Activated CD4-positive, alpha-beta T cell treated with anti-CD3 and anti-CD28 coated beads for 4 hours (primary cell): ENCODE measurements around the gene DLEC1.
"Not testable (repeated sequence)": the region's sequence is repeated elsewhere in the genome, so short reads cannot be mapped to it uniquely, and the experiment has no call there.

ENCODE experiments used
- DNase-seq, 2 donors: peaks; one replicate each; pipeline ENCODE4 v3.0.0-alpha.2; 2020

Gene DLEC1

GRCh38 chr3:38039899-38040261 lies 872 bp downstream of the DLEC1 start:
- DNase-seq = peak; percentile 43 to 51

GRCh38 chr3:38040401-38040800 lies 1.4 kb downstream of the DLEC1 start:
- DNase-seq = no peak

- DNase-seq = no peak
Measured at GRCh38 chr3:38043486-38043885, 4.5 kb downstream of the DLEC1 start.

GRCh38 chr3:38046027-38046426 lies 7.0 kb downstream of the DLEC1 start:
- DNase-seq = no peak

GRCh38 chr3:38046821-38047220 lies 7.8 kb downstream of the DLEC1 start:
- no peak for DNase-seq

- DNase-seq = no peak
Measured at GRCh38 chr3:38047896-38048295, 8.9 kb downstream of the DLEC1 start.

- DNase-seq = no peak
Measured at GRCh38 chr3:38049358-38050126, 10.5 kb downstream of the DLEC1 start.

GRCh38 chr3:38051131-38051530 lies 12.1 kb downstream of the DLEC1 start:
- no peak for DNase-seq

- not testable (repeated sequence) for DNase-seq
Measured at GRCh38 chr3:38053286-38053685, 14.3 kb downstream of the DLEC1 start.

GRCh38 chr3:38053813-38054498 lies 14.9 kb downstream of the DLEC1 start:
- DNase-seq = not testable (repeated sequence)

GRCh38 chr3:38054499-38055001 lies 15.5 kb downstream of the DLEC1 start:
- DNase-seq = no peak

GRCh38 chr3:38059148-38059547 lies 20.1 kb downstream of the DLEC1 start:
- no peak for DNase-seq

GRCh38 chr3:38059591-38059990 lies 20.6 kb downstream of the DLEC1 start:
- DNase-seq = no peak

- no peak for DNase-seq
Measured at GRCh38 chr3:38062809-38063208, 23.8 kb downstream of the DLEC1 start.

GRCh38 chr3:38064453-38064852 lies 25.4 kb downstream of the DLEC1 start:
- DNase-seq = not testable (repeated sequence)

- DNase-seq = no peak
Measured at GRCh38 chr3:38067508-38068233, 28.7 kb downstream of the DLEC1 start.

GRCh38 chr3:38070013-38070412 lies 31.0 kb downstream of the DLEC1 start:
- DNase-seq = no peak

GRCh38 chr3:38077073-38077472 lies 38.1 kb downstream of the DLEC1 start:
- not testable (repeated sequence) for DNase-seq

- not testable (repeated sequence) for DNase-seq
Measured at GRCh38 chr3:38082296-38082695, 43.3 kb downstream of the DLEC1 start.

- DNase-seq = not testable (repeated sequence)
Measured at GRCh38 chr3:38083254-38083653, 44.2 kb downstream of the DLEC1 start.

GRCh38 chr3:38083871-38084333 lies 44.9 kb downstream of the DLEC1 start:
- no peak for DNase-seq

- no peak for DNase-seq
Measured at GRCh38 chr3:38084334-38085310, 45.6 kb downstream of the DLEC1 start.
